HG02981 (cell line): ENCODE measurements around the gene EDDM13.
"Not testable (repeated sequence)": the region's sequence is repeated elsewhere in the genome, so short reads cannot be mapped to it uniquely, and the experiment has no call there.

Source experiments
- ATAC-seq: cut with Tn5 transposase; IDR thresholded peaks from one replicate; pipeline ENCODE4 v1.9.1; 2021; ENCODE audit warnings: mild to moderate bottlenecking, moderate library complexity; ENCODE audit not compliant: unreplicated experiment

The EDDM13 gene

DNA sequence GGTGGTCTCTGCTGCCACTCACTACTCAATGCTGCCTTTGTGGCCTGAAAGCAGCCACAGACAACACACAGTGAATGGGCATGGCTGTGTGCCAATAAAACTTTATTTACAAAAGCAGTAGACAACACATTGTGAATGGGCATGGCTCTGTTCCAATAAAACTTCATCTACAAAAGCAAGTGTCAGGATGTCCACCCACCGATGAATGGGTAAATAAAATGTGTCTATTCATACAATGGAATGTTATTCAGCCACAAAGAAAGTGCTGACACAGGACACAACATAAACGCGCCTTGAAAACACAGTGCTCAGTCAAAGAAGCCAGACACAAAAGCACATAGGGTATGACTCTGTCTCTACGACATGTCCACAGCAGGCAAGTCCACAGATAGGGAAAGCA, 22.0 kb downstream of the EDDM13 start:
- no peak for ATAC-seq

DNA sequence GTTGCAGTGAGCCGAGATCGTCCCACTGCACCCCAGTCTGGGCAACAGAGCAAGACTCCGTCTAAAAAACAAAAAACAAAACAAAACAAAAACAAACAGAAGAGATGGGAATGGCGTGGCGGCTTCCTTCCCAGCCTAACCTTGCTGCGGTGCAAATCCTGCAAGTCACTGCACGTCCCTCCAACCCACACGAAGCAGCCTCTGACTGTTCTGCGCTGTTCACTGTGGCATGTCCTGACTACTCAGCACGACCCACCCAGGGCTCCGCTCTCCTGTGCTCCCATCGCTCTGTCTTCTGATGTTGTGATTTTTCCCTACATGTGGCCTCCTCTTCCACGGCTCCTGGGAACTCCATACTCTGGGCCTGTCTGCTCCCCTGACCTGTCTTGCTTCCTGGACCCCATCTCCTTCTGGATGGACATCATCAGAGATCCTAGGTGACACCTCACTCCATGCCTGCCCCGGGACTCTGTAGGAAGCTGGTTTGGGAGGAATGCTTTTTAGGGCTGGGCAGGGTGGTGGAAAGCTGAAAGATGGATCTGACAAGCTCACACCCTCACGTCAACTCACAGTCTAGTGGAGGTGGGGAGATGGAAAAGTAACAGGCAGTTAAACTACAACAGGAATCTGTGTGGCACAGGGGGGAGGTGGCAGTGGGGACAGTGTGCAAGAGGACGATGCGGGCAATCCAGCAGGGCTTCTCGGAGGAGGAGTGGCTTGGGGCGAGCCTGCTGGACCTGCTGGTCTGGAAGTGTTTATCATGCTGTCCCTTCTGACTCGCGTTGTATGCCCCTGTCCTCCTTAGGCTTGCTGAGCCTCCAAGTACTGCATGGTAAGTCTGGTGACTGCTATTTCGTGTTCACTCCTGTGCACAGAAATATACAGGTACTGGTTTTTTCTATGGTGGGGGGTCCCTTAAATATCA, 23.2 kb downstream of the EDDM13 start:
- ATAC-seq, result no peak

DNA sequence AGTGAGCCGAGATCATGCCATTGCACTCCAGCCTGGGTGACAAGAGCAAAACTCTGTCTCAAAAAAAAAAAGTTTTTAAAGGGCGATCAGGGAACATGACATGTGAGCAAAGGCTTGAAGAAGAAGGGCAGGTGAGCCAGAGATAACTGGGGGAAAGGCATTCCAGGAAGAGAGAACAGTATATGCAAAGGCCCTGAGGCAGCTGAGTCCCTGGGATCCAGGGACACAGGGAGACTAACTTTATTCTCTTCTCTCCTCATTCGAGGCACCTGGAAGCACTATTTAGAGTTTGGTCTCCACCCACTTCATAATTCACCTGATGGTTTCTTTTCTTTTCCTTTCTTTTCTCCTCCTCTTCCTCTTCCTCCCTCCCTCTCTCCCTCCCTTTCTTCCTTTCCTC, 24.5 kb downstream of the EDDM13 start:
- no peak for ATAC-seq

DNA sequence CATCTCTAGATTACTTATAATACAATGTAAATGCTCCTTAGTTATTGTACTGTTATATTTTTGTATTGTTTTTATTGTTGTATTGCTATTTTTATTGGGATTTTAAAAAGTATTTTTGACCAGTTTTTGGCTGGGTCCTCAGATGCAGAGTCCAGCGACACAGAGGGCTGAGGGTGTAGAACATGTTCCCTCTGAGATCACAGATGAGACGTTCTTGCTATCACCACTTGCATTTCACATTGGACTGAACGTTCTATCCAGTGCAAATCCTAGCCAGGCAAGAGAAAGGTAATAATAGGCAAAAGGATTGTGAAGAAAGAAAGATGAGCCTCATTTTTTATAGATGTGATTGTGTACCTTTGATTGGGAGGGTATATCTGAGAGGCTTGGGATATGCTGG, 27.1 kb downstream of the EDDM13 start:
- no peak for ATAC-seq

DNA sequence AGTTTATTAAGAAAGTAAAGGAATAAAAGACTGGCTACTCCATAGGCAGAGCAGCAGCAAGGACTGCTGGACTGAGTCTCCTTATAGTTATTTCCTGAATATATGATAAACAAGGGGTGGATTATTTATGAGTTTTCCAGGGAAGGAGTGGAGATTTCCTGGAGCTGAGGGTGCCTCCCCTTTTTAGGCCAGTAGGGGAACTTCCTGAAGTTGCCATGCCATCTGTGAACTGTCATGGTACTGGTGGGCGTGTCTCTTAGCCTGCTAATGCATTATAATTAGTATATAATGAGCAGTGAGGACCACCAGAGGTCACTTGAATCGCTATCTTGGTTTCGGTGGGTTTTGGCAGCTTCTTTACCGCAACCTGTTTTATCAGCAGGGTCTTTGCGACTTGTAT, 28.6 kb downstream of the EDDM13 start:
- no peak for ATAC-seq

DNA sequence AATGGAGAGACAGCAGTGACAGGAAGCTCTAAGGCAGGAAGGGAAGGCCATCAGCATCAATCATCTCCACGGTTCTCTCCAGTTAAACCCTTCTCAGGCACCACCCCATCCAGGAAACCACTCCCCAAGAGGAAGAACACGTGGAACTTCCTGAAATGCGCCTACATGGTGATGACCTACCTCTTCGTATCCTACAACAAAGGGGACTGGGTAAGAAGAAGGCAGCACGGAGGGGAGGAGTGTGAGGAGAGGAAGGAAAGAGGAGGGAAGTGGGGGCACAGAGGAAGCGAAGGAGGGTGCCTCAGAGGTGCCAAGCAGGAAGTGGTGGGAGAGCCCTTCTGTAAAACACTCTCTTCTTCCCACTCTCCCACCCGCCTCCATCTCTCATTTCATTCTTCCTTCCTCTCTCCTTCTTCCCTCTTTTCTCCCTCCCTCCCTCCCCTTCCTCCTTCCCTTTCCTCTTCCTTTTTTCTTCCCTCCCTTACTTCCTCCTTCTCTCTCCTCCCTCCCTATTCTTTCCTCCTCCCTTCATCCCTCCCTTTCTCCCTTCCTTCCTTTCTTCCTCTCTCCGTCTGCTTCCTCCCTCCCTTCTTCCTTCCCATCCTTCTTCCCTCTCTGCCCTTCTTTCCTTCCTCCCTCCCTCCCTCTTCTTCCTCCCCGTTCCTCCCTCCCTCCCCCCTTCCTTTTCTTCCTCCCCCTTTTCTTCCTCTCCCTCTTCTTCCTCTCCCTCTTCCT, 29.5 kb downstream of the EDDM13 start:
- ATAC-seq, result no peak

DNA sequence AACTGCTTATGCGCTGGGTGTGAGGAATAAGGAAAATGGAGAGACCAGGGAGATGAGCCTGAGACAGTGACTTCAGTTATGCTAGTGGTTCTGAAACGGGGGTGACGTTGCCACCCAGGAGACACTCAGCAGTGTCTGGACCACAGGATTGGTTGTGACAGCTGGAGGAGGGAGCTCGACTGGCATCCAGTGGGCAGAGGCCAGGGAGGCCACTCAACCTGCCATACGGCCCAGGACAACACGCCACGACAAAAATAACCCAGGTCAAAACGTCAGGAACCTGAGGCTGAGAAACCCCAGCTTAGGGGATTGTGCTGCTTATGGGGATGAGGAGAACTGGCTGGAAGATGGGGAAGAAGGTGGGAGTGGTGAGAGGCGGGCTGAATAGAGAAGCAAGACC, 31.7 kb downstream of the EDDM13 start:
- no peak for ATAC-seq

DNA sequence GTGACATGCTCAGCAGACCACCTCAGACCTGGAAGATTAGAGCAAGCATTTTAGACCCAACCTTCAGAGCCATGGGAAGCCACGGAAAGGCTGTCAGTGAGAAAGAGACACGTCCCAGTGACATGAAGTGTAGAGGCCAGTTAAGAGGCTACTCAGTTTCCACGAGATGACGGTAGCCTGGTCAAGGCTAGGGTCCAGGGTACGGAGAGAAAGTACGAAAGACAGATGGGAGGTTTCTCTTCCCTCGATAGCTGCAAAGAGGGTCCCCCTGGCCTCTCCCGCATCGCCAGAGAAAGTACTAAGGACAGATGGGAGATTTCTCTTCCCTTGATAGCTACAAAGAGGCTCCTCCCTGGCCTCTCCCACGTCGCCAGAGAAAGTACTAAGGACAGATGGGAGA, 33.5 kb downstream of the EDDM13 start:
- no peak for ATAC-seq

DNA sequence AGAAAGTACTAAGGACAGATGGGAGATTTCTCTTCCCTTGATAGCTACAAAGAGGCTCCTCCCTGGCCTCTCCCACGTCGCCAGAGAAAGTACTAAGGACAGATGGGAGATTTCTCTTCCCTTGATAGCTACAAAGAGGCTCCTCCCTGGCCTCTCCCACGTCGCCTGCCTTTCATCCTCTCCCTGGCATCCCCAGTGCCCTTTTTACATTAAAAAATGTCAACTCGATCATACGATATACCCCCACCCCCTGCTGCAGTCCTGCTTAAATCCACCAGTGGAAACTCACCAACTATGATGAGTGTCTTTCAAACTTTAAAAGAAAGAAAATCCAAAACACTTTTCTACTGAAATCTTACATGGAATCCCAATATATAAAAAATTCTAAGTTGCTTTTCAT, 34.5 kb downstream of the EDDM13 start:
- ATAC-seq, result not testable (repeated sequence)

DNA sequence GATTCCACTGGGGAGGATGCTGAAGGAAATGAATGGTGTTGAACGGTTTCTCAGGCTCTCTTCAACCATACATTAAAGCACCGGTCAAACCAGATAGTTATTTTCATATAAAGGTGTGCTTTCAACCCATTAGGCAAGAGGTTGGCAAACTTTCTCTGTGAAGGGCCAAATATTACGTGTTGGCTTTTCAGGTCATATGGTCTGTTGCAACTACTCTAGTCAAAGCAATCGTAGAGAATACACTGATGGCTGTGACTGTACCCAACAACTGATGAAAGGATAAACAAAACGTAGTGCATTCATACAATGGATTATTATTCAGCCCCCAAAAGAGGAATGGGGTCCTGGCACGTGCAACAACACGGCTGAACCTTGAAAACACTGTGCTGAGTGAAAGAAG, 36.2 kb downstream of the EDDM13 start:
- ATAC-seq, result no peak

DNA sequence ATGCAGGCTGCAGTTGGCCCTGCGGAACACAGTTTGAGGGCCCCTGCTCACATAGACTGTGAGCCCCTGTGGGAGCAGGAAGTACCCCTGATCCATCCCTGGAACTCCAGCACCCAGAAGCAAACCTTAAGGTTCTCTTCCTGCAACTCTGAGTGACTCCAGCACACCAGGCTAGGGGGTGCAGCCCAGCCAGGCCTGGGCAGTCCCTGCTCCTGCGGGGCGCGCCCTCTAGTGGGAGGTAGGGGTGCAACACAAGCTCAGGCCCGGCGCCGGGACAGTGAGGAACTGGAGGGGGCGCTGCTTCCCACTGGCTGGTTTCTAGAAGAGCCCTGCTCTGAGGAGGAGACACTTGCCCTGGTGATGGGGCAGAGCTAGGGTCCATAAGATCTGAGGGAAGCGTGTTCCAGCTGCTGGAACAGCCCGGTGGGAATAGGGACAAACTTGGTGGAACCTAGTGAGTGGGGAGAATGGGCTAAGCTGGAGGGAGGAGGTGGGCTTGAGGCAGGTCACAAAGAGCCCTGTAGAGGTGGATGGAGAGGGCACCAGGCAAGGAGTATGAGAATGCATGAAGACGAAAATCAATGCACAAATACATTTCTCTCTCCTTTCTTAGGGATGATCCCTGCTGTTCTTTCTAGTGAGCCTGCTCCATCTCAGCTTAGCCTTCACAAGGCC, 37.1 kb downstream of the EDDM13 start:
- ATAC-seq, result no peak

DNA sequence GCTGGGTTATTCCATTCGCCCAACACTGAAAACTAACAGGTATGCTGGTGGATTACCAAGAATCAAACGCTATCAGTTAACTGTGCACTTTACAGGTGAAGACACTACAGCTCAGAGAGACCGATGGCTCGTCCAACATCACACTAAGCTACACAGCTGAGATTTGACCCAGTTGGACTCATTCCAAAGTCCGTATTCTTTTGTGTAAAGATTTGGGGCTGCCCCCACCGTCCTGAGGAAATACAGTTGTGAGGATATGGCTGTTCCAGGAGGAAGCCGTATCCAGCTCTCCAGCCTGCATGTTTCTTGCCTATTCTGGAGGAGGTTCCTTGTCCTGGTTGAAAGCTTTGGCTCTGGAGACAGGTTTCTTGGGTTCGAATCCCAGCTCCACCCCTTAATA, 37.9 kb downstream of the EDDM13 start:
- ATAC-seq, result no peak

DNA sequence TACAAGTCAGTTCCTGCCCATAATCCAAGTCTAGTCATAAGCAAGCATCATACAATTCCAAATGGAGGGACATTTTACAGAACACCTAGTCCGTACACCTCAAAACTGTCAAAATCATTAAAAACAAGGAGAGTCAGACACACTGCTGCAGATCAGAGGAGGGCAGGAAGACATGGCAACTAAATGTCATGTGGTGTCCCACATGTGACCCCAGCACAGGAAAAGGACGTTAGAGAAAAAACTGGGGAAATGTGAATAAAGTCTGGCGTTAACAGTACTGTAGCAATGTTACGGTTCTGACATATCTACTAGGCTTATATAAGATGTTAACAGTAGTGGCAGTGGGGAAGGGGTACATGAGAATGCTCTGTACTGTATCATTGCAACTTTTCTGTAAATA, 39.8 kb downstream of the EDDM13 start:
- no peak for ATAC-seq

DNA sequence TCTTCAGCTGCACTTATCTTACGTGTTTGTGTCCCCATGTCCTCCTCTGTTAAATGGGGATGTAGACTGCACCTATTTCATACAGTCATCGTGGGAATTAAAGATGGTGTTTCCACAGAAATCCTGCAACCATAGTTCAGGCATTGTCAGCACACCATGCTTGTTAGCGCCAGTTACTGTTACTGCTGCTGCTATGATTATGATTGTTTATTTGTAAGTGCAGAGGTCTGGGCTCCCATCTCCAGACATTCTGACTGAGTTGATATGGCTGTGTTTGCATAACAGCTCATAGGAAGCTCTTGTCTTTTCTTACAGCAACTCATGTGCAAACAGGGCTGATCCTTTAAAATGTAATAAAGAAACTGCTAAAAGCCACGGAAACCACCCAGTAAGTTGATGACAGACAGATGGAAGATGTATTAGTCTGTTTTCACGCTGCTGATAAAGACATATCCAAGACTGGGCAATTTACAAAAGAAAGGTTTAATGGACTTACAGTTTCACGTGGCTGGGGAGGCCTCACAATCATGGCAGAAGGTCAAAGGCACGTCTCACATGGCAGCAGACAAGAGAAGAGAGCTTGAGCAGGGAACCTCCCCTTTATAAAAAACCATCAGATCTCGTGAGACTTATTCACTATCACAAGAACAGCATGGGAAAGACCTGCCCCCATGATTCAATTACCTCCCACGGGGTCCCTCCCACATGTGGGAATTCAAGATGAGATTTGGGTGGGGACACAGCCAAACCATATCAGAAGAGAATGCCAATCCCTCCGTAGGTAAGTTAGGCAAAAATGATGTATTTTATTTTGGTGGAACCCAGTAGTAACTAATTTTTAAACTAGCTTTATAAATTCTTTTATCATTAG, 40.5 kb downstream of the EDDM13 start:
- no peak for ATAC-seq

DNA sequence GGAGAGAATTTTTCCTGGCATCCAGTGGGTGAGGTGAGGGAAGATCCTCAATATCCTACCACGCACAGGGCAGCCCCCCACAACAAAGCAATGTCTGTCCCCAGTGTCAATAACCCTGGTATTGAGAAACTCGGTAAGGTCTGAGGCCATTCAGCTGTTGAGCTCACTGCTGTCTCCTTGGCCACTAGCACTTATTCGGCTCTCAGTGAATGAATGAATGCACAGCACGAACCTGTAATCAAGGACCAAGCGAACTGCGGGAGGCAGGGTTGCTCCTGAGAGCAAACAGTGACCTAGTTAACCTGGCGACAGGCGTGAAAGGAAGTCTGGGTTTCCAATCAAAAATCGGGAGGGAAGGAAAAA, 41.5 kb downstream of the EDDM13 start:
- peak; percentile 3 for ATAC-seq

DNA sequence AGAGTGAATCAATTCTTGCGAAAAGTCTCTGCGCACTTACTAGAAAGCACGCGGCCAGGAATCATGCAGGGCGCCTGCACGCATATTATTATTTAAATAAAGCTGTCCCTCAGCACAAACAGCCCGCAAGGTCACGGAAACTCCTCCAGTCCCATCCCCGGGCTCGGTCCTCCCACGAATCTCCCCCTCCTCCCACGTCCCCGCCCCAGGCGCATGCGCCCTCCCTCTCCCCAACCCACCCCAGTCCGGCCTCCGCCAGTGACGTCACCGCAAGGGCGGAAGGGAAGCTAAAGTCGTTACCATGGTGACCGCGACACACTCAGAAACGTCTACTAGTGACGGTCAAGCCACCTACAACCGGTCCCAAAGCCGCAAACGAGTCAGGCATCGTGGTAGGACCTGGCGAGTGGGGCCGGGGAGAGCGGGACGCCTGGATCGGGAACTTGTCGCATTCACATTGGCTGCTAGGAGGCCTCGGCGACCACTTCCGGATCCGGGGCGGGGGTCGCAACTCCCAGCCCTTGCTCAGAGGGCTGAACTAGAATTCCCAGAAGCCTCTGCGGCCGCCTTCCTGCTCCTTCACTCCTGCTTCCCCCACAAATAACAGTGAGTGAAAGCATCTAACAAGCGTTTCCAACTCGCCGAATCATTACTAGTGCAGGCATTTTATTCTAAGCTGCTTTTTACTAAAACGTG, 42.0 kb downstream of the EDDM13 start, which contains the start of gene ZSCAN5A:
ZSCAN5A (minus strand) TSS at position 459 of the 696 bp plus-strand sequence. CDS start 89,793 bp downstream, outside the sequence.
- peak; percentile 59 for ATAC-seq

DNA sequence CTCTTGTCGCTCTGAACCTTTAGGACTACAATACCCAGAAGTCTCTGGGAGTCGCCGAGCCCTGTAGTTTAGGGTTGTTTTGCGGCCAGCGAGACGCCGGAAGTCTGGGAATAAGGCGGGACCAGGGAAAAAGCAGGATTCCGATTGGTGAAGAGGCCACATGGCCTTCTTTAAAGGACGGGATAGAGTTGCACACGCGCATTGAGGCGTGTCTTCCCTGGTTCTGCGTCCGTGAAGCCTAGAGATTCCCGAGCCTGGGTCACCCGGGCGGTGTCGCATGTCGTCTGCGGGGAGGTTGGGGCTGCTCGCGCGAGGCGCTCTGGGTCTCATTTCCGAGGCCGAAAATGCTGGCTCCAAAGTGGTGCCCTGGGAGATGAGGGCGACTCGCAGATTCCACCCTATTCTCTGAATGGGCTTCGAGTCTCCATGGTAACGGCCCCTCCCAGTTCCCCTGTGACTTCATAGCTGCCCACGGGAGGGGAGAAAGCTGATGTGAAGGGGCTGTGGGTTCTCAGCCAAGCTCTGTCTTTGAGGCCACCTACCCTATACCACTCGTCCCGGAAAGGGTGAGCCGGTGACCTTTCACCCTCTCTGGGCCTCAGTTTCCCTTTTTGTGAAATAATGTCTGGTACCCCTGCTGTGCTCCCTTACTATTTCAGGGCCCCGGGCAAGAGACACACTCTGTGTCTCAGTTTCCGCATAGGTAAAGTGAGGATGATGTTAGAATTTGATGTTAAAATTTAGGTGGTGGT, 42.7 kb downstream of the EDDM13 start:
- ATAC-seq, result peak; percentile 69

DNA sequence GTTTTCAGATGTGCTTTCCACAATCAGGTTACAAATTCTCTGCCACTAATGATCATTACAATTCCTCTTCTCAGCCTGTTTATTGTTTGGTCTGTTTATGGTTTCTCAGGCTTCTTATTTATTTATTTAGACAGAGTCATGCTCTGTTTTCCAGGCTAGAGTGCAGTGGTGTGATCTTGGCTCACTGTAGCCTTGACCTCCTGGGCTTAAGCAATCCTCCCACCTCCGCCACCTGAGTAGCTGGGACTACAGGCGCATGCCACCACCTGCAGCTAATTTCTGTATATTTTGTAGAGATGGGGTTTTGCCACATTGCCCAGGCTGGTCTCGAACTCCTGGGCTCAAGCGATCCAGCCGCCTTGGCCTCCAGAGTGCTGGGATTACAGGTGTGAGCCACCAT, 44.2 kb downstream of the EDDM13 start:
- ATAC-seq, result no peak

DNA sequence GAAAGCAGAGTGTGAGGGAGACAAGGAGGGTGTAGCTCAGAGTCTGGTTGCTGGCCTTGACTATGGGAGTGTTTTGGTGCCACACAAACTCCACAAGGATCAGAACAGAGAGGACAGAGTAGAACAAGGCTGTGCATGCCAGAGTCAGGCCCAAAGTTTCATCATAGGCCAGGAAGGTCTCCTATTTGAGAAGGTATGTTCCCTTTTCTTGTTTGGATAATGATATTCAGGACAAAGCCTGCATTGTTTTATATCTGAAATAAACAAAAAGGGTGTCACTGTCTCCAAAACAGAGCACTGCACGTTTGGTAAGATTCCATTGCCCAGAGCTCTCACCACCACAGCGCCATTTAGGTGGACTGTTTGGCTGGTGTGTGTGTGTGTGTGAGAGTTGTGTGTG, 45.2 kb downstream of the EDDM13 start:
- ATAC-seq, result no peak
